HepG2 (cell line): ENCODE data around the gene CACNA1C. TPM values are rescaled to one million over a fixed set of nuclear protein-coding genes. Genes with fewer than 3 reads are reported as not detected.

Source experiments
- ATAC-seq: fragments of 200-7000 bp; cut with Tn5 transposase; 3 replicates; pipeline ENCODE4 v1.9.1; 2020; ENCODE audit warnings: mild to moderate bottlenecking, moderate library complexity
- BruUV-seq: library from RNA; stranded (reverse); fragments of 400-500 nt; replicated peaks from 2 replicates; lab custom pipeline; 2021; lab: Mats Ljungman, UMichigan
- CTCF ChIA-PET: fragments of 300-600 bp; formaldehyde crosslinking; extraction: SDS; loops from one replicate; lab custom pipeline; 2021; ENCODE audit warnings: low total read pairs, inconsistent platforms, low intra/inter-chr PET ratio; lab: Yijun Ruan, JAX
- POLR2A ChIA-PET: fragments of 350-600 bp; sonication (Branson Sonifier 250); formaldehyde crosslinking; loops from one replicate; lab custom pipeline; 2020; ENCODE audit warnings: antibody characterized with exemption, inconsistent platforms; lab: Yijun Ruan, JAX
- DNase-seq: peaks from one replicate; pipeline ENCODE4 v3.0.0-alpha.2; 2015; ENCODE audit warnings: low spot score
- FAIRE-seq: peaks from 3 replicates; lab custom pipeline; 2011; peaks lifted over from hg19 to GRCh38; lab: Jason Lieb, UNC
- H2AFZ ChIP-seq: one replicate; pipeline ENCODE4 v1.6.1; 2011; ENCODE audit warnings: low read length, inconsistent platforms
- H3K27ac ChIP-seq: fragments of 300-600 bp; 3 replicates; pipeline ENCODE4 v1.8.0; 2011; ENCODE audit warnings: mixed run types, mild to moderate bottlenecking, mixed read lengths, low read length, inconsistent platforms; ENCODE audit not compliant: insufficient read depth; ENCODE audit errors: extremely low read length
- H3K27me3 ChIP-seq, 2 experiments: fragments of 200-600 bp in 1 of 2; 2 replicates in 1 of 2; 3 replicates in 1 of 2; pipeline versions ENCODE4 v1.6.0 to v1.8.0; 2011; ENCODE audit warnings: low read length in 2 of 2, mild to moderate bottlenecking in 2 of 2, moderate library complexity in 2 of 2, inconsistent platforms in 1 of 2; ENCODE audit not compliant: insufficient read depth in 2 of 2, control insufficient read depth in 1 of 2
- H3K36me3 ChIP-seq, 2 experiments: fragments of 200-600 bp in 1 of 2; replicated peaks in 1 of 2; 2 replicates in 1 of 2; 3 replicates in 1 of 2; pipeline versions ENCODE4 v1.5.1 to v1.8.0; 2011; ENCODE audit warnings: low read length in 2 of 2, inconsistent platforms in 1 of 2; ENCODE audit not compliant: insufficient read depth in 2 of 2, control insufficient read depth in 1 of 2
- H3K4me1 ChIP-seq: 2 replicates; pipeline ENCODE4 v1.5.1; 2012; ENCODE audit warnings: low read length, inconsistent platforms; ENCODE audit not compliant: insufficient read depth
- H3K4me2 ChIP-seq: 2 replicates; pipeline ENCODE4 v1.6.0; 2011; ENCODE audit warnings: low read depth, low read length, inconsistent platforms
- H3K4me3 ChIP-seq, 3 experiments: fragments of 200-600 bp in 1 of 3; sonication (generic), shearing (Covaris generic) in 1 of 3; replicated peaks in 1 of 3; 2 replicates each; pipeline ENCODE4 v1.5.1; 2011 to 2016; ENCODE audit warnings: low read length in 3 of 3, inconsistent platforms in 2 of 3, low read depth in 2 of 3, mild to moderate bottlenecking in 2 of 3, control low read depth in 1 of 3, mixed read lengths in 1 of 3; ENCODE audit not compliant: insufficient read depth in 1 of 3
- H3K79me2 ChIP-seq: one replicate; pipeline ENCODE4 v1.6.1; 2011; ENCODE audit warnings: low read length, inconsistent platforms; ENCODE audit not compliant: insufficient read depth
- H3K9ac ChIP-seq: 2 replicates; pipeline ENCODE4 v1.6.0; 2011; ENCODE audit warnings: mild to moderate bottlenecking, low read depth, low read length, inconsistent platforms; ENCODE audit not compliant: insufficient read depth
- H3K9me3 ChIP-seq: 2 replicates; pipeline ENCODE4 v1.5.1; 2012; ENCODE audit warnings: mild to moderate bottlenecking, low read length
- H4K20me1 ChIP-seq: 2 replicates; pipeline ENCODE4 v1.6.0; 2011; ENCODE audit warnings: inconsistent platforms, mild to moderate bottlenecking, low read length, moderate library complexity; ENCODE audit not compliant: insufficient read depth
- ATF5 ChIP-seq: sonication (generic); formaldehyde crosslinking; IDR thresholded peaks from 2 replicates; pipeline ENCODE4 v1.4.0; 2020; ENCODE audit warnings: mild to moderate bottlenecking, low read depth, missing genetic modification reagents
- DNMT3B ChIP-seq: conservative IDR thresholded peaks from 2 replicates; pipeline ENCODE4 v1.6.1; 2016; ENCODE audit warnings: missing biosample characterization, control low read depth
- ZNF142 ChIP-seq: sonication (generic); formaldehyde crosslinking; IDR thresholded peaks from 2 replicates; pipeline ENCODE4 v1.4.0; 2020; ENCODE audit warnings: missing genetic modification reagents
- ZNF292 ChIP-seq: sonication (generic); formaldehyde crosslinking; IDR thresholded peaks from 2 replicates; pipeline ENCODE4 v1.8.1; 2022; ENCODE audit warnings: mild to moderate bottlenecking, low read depth, missing genetic modification reagents, borderline replicate concordance
- ZNF766 ChIP-seq: sonication (generic); formaldehyde crosslinking; IDR thresholded peaks from 2 replicates; pipeline ENCODE4 v1.5.0; 2020; ENCODE audit warnings: missing genetic modification reagents, borderline replicate concordance
- ZNF850 ChIP-seq: sonication (generic); formaldehyde crosslinking; conservative IDR thresholded peaks from 2 replicates; pipeline ENCODE4 v1.9.0; 2021; ENCODE audit warnings: mild to moderate bottlenecking, missing genetic modification reagents
- WGBS: methylation state at CpG from one replicate; pipeline ENCODE4 v1.1.6; 2017; ENCODE audit warnings: low lambda C conversion rate; 5-methylcytosine and 5-hydroxymethylcytosine counted together
- in situ Hi-C: cut with HindIII; loops from 2 replicates; pipeline ENCODE4 v1.10.0; 2017; ENCODE audit warnings: low pct_unique_long_range_greater_than_20kb; ENCODE audit not compliant: extremely low pct_ligation_motif_present
- intact Hi-C: fragments of 100-400 bp; cut with micrococcal nuclease; formaldehyde crosslinking; loops from one replicate; pipeline ENCODE4 v1.10.0; 2022; ENCODE audit not compliant: unreplicated experiment
- polyA plus RNA-seq, 8 experiments: library from polyadenylated mRNA; depleted of rRNA in 3 of 8; stranded (reverse) in 7 of 8; unstranded in 1 of 8; fragments of >200 nt; fragmentation: Illumina TruSeq in 4 of 8; extraction: Trizol in 4 of 8; gene quantifications; 2 replicates each; pipeline versions ENCODE4 v1.2.1 to v1.2.3, GENCODE V29; 2011 to 2016; ENCODE audit warnings: low read depth in 4 of 8, missing spikeins in 1 of 8, mixed read lengths in 1 of 8; ENCODE audit not compliant: insufficient read depth in 1 of 8
- total RNA-seq, 5 experiments: library from RNA; depleted of rRNA; stranded (reverse); fragments of >200 nt; fragmentation: Illumina TruSeq; extraction: Trizol; gene quantifications; 2 replicates each; pipeline ENCODE4 v1.2.3, GENCODE V29; 2016; ENCODE audit warnings: low read depth in 1 of 5

Gene CACNA1C
- total and polyA plus RNA-seq, 2 of the 13 experiments (the other 11 are each of a cell fraction or from before 2014, with no cell fraction given): not detected

- TF ChIP-seq ATF5: no peak
- no peak for TF ChIP-seq ZNF292 (CRISPR knock-in tag)
- no peak for TF ChIP-seq ZNF142 (CRISPR knock-in tag)
- no peak for TF ChIP-seq ZNF766 (CRISPR knock-in tag)
- no peak for TF ChIP-seq DNMT3B (CRISPR knock-in tag)
- TF ChIP-seq ZNF850 (CRISPR knock-in tag): no peak
Observed at GRCh38 chr12:2411616-2412304, 359.0 kb downstream of the CACNA1C start.

More at GRCh38 chr12:2411616-2412304, 359.0 kb downstream of the CACNA1C start:
- Histone ChIP-seq H3K27ac (no peak overlapping the region), H3K36me3 (no peaks in the 10 kb centered on the region), H2AFZ (no peak overlapping the region), H3K9me3 (no peaks in the 10 kb centered on the region), H3K4me1 (peaks cover 8% of the 10 kb centered on the region; the same call in 1 of the 2 replicates), H3K79me2 (no peaks in the 10 kb centered on the region), H3K27me3 (peaks cover 1 to 43% of the 10 kb centered on the region in 2 experiments; a peak in 3 of 5 replicates), H3K9ac (no peak overlapping the region), H3K4me3 (no peak overlapping the region), H4K20me1 (no peaks in the 10 kb centered on the region), H3K4me2 (no peak overlapping the region)
- no TSS peak for BruUV-seq
- FAIRE-seq (no peak), ATAC-seq (no peak), DNase-seq (no peak)
- 33% methylated on average over 4 of the region's 12 CpGs for WGBS
- in situ Hi-C loops: no loop called here
- ChIA-PET CTCF (no interaction called here), POLR2A (no interaction called here)
- intact Hi-C loops: no loop called here
